GM21717 (cell line): ENCODE measurements around the gene ALG6.

ENCODE experiments used
- ATAC-seq: cut with Tn5 transposase; IDR thresholded peaks from one replicate; pipeline ENCODE4 v1.9.1; 2021; ENCODE audit warnings: mild to moderate bottlenecking, moderate library complexity; ENCODE audit not compliant: unreplicated experiment

ALG6 gene

DNA sequence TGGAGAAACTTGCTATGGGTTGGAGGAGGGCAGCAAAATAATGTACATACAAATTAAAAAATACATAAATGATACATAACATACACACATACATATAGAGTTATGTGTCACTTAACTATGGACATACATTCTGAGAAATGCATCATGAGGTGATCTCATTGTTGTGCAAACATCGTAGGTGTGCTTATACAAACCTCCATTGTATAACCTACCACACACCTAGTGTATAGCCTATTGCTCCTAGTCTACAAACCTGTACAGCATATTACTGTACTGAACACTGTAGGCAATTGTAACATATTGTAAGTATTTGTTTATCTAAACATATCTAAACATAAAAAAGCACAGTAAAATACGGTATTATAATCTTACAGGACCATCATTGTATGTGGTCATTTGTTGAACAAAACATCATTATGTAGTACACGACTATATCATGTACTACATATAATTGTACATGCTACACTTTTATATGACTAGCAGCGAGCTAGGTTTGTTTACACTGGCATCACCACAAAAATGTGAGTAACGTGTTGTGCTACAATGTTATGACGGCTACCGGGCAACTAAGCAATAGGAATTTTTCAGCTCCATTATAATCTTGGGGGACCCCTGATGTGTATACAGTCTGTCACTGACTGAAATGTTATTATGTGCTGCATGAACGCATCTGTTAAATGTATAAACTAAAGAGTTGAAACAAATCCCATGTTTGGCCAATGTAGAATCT, 120.1 kb downstream of the ALG6 start:
- ATAC-seq, result no peak
